Ascending aorta (tissue), 2 donors: ENCODE results near the gene TMX3. TPM values are rescaled to one million over a fixed set of nuclear protein-coding genes. Genes with fewer than 3 reads are reported as not detected.

Source experiments
- DNase-seq, 2 donors: peaks; one replicate each; pipeline ENCODE4 v3.0.0-alpha.2; 2019; ENCODE audit warnings: low spot score in 2 of 2
- H3K27ac ChIP-seq, 2 donors: fragments of 200-600 bp; sonication (generic); one replicate each; pipeline ENCODE4 v1.5.1; 2016 to 2017; ENCODE audit warnings: mild to moderate bottlenecking in 1 of 2
- H3K27me3 ChIP-seq: fragments of 200-600 bp; sonication (generic); one replicate; pipeline ENCODE4 v1.5.1; 2017
- H3K36me3 ChIP-seq, 2 donors: fragments of 200-600 bp; sonication (generic); one replicate each; pipeline ENCODE4 v1.5.1; 2016
- H3K4me1 ChIP-seq, 2 donors: fragments of 200-600 bp; sonication (generic); one replicate each; pipeline ENCODE4 v1.5.1; 2016 to 2017; ENCODE audit warnings: mild to moderate bottlenecking in 1 of 2
- H3K4me3 ChIP-seq, 2 donors: fragments of 200-600 bp; sonication (generic); one replicate each; pipeline ENCODE4 v1.5.1; 2016 to 2017; ENCODE audit warnings: mild to moderate bottlenecking in 1 of 2
- H3K9me3 ChIP-seq, 2 donors: fragments of 200-600 bp; sonication (generic); one replicate each; pipeline ENCODE4 v1.5.1; 2016
- CTCF ChIP-seq, 3 experiments: fragments of 200-600 bp in 2 of 3; fragments of 450-650 bp in 1 of 3; sonication (generic) in 2 of 3; IDR thresholded peaks; one replicate each; pipeline ENCODE4 v1.5.1; 2016 to 2019; ENCODE audit warnings: antibody characterized with exemption in 3 of 3, mild to moderate bottlenecking in 1 of 3, moderate library complexity in 1 of 3
- intact Hi-C: fragments of 100-400 bp; cut with DNase I; formaldehyde crosslinking; loops from one replicate; pipeline ENCODE4 v1.15.1; 2023
- total RNA-seq: library from RNA; depleted of rRNA; stranded (reverse); fragments of >200 nt; gene quantifications from one replicate; pipeline ENCODE4 v1.1.0, GENCODE V29; 2016

TMX3 gene
- total RNA-seq, 1 donor from 2014 or later: 12.9 TPM

DNA sequence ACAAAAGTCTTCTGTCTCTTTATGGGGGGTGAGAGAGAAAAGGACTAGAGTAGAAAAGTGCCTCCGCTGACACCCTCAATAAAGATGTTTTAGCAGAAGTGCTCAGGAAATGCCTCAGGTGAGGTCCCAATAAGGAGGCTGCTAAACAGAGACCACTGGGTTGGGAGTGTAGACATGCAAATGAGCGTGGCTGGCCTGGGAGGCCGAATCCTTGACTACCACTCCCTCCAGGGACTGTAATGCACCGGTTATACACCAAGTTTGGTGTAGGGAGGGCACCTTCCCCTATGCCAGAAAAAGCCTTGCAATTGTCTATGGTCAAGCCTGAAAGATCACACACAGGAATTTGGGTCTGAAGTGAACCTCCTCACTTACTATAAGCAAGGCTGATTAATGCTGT lies 1.8 kb downstream of the TMX3 start:
- DNase-seq: no peak
- no peak overlapping the region for H3K27ac ChIP-seq
- H3K9me3 ChIP-seq: no peaks in the 10 kb centered on the region
- intact Hi-C loops: loop anchor here (5.0 to 10.0 kb wide), 3 partner anchors 241 to 1712 kb away; partner anchors contain the start of gene DSEL
- peaks cover 15 to 34% of the 10 kb centered on the region in 2 donors for H3K36me3 ChIP-seq
- peak overlapping the region in 1 of 2 donors; percentile 98 for H3K4me3 ChIP-seq
- peaks cover 0 to 8% of the 10 kb centered on the region in 2 donors for H3K4me1 ChIP-seq
- no peaks in the 10 kb centered on the region for H3K27me3 ChIP-seq
- no peak for TF ChIP-seq CTCF (IDR thresholded peaks at IDR 0.05)

GRCh38 chr18:68707646-68708045 lies 7.3 kb downstream of the TMX3 start:
- H3K27me3 ChIP-seq: no peaks in the 10 kb centered on the region

DNA sequence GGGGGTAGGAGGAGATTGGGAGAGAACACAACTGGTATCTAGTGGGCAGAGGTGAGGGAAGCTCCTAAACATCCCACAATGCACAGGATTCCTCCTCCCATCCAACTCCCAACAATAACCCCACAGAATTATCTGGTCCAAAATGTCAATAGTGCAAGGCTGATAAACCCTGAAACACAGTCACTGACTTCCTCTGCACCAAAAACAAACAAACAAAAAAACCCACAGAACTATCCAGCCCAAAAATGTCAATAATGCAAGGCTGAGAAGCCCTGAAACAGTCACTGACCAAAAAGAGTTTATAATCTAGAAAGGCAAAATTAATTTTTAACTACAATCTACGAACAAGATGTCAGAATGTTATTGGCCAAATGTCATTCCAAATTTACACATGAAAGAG lies 9.8 kb downstream of the TMX3 start:
- H3K4me3 ChIP-seq: no peak overlapping the region
- no peaks in the 10 kb centered on the region for H3K4me1 ChIP-seq
- peaks cover 6 to 39% of the 10 kb centered on the region in 2 donors for H3K36me3 ChIP-seq
- TF ChIP-seq CTCF (IDR thresholded peaks at IDR 0.05): no peak
- intact Hi-C loops: no loop called here
- H3K9me3 ChIP-seq: no peaks in the 10 kb centered on the region
- no peak overlapping the region for H3K27ac ChIP-seq
- no peak for DNase-seq
- H3K27me3 ChIP-seq: no peaks in the 10 kb centered on the region

More at GRCh38 chr18:68707646-68708045, 7.3 kb downstream of the TMX3 start:
- Histone ChIP-seq H3K4me1 (no peaks in the 10 kb centered on the region), H3K27ac (no peak overlapping the region), H3K9me3 (no peaks in the 10 kb centered on the region), H3K4me3 (no peak overlapping the region), H3K36me3 (peaks cover 15 to 53% of the 10 kb centered on the region in 2 donors)
- no peak for DNase-seq
- TF ChIP-seq CTCF (IDR thresholded peaks at IDR 0.05): no peak
- intact Hi-C loops: no loop called here

- Histone ChIP-seq H3K27me3 (no peaks in the 10 kb centered on the region), H3K4me1 (no peaks in the 10 kb centered on the region), H3K9me3 (no peaks in the 10 kb centered on the region), H3K36me3 (peaks cover 0 to 23% of the 10 kb centered on the region in 2 donors), H3K4me3 (no peak overlapping the region), H3K27ac (no peak overlapping the region)
- intact Hi-C loops: no loop called here
- DNase-seq: no peak
- no peak for TF ChIP-seq CTCF (IDR thresholded peaks at IDR 0.05)
These were observed 11.6 kb downstream of the TMX3 start for GRCh38 chr18:68703326-68703725.

DNA sequence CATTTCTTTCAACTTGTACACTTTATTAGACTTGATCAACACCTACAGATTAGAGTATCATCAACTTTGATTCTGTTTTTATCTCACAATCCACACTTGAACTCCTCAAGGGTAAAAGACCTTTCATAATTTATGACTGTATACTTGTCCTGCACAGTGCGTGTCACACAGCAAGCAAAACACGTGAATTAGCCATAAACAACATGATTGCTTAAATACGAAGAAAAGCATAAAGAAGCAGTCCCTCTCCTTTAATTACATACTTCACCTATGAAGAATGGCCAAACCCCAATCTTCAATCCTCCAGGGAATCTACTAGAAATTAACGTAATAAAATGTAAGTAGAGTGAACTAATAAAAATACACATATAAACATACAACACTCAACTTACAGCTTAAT lies 13.6 kb downstream of the TMX3 start:
- H3K4me1 ChIP-seq: no peaks in the 10 kb centered on the region
- no peak overlapping the region for H3K27ac ChIP-seq
- DNase-seq: no peak
- no peak for TF ChIP-seq CTCF (IDR thresholded peaks at IDR 0.05)
- H3K27me3 ChIP-seq: no peaks in the 10 kb centered on the region
- peaks cover 9 to 26% of the 10 kb centered on the region in 2 donors for H3K36me3 ChIP-seq
- H3K9me3 ChIP-seq: no peaks in the 10 kb centered on the region
- intact Hi-C loops: no loop called here
- no peak overlapping the region for H3K4me3 ChIP-seq

DNA sequence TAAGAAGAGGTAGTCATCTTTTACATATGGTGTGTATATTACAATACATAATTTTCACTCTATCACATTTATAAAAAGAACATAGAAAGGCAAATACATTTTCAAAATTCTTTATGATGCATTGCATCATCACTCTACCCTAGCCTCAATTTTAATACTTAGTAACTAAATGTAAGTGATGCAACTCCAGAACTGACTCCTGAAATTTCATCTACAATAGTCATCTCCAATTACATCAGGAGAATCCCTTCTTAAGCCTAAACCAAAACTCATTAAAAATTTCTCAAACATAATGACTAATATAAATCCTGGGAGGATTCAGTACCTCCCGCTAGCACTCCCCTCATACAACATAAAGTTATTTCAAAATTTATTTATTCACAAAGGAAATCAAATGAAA lies 15.9 kb downstream of the TMX3 start:
- Histone ChIP-seq H3K9me3 (no peaks in the 10 kb centered on the region), H3K4me1 (no peaks in the 10 kb centered on the region), H3K4me3 (no peak overlapping the region), H3K27ac (no peak overlapping the region), H3K36me3 (peaks cover 15 to 31% of the 10 kb centered on the region in 2 donors), H3K27me3 (no peaks in the 10 kb centered on the region)
- intact Hi-C loops: no loop called here
- no peak for TF ChIP-seq CTCF (IDR thresholded peaks at IDR 0.05)
- no peak for DNase-seq
